ENCODE results near the gene SLC50A1.

SLC50A1 gene

DNA sequence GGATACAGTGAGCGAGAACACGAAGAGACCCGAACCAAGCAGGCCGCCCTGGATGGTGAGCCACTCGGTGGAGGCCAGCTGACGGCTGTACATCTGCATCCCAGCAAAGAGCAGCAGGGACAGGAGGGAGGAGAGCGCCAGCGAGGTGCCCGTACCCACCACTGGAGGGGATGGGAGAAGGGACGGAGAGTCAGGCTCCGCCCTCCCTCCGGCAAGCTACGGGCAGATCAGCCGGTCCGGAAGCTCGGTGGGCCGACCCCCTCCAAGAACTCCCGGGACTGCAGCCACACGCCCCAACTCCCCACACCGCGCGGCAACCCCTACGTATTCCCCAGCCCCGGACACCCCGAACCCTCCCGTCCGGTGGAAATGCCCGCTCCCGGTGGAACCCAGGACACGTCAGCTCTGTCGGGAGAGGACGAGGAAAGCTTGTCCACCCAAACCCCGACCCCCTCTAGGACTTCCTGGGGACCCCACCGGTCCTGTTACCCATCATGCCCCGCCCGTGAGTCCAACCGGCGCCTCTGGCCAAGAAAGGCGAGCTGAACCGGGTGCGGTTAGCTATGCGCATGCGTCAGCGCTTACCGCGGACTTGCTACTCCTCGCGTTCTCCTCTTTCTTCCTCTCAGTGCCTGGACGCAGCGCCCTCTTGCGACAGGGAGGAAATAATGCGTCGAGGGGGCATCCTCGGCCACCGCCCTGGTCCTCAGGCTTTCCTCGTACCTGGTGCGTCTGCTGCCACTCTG lies 37.3 kb downstream of the SLC50A1 start, which contains the start of gene KRTCAP2:
Gene KRTCAP2, minus strand, starts transcription at position 573 of the 746 bp plus-strand sequence. Its CDS starts 80 bp downstream, at position 493.
- DNase-seq: peak; percentile 68 to 86

DNA sequence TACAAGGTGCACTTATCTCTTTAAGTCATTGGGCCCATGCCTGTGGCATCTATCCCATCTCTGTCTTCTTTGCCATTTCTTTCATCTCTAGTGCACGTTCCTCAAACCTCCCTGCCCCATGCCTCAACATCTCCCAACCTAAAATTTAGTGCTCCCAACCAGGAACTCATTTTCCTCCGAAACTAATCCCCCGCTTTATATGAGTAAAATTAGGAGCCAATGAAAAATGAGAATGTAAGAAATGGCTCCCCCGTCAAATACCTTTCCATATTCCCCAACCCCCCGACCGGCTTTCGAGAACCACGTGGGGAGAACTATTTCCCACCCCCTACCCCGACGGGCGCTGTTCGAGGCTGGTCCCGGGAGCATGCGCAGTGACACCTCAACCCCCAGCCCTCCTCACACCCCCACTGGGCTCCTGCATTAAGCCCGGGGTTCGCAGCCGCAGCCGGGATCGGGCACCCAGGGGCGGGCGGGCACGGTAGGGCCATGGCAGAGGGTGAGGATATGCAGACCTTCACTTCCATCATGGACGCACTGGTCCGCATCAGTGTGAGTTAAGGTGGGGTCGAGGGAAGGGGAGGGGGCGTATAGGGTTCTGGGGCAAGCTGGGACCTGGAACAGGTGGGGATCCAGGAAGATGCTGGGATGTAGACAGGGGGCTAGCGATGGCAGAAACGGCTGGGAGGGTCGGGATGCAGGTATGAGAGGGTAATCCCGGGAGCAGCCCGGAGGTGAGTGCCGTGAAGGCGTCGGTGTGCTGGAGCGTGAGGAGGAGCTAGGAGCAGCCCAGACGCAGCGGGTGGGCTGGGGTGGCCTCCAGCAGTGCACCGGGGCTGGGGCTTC lies 38.0 kb downstream of the SLC50A1 start, which contains the start of gene TRIM46:
Gene TRIM46, plus strand, starts transcription at position 372 of the 846 bp plus-strand sequence. Its CDS starts 118 bp downstream, at position 490.
- no peak for DNase-seq

DNA sequence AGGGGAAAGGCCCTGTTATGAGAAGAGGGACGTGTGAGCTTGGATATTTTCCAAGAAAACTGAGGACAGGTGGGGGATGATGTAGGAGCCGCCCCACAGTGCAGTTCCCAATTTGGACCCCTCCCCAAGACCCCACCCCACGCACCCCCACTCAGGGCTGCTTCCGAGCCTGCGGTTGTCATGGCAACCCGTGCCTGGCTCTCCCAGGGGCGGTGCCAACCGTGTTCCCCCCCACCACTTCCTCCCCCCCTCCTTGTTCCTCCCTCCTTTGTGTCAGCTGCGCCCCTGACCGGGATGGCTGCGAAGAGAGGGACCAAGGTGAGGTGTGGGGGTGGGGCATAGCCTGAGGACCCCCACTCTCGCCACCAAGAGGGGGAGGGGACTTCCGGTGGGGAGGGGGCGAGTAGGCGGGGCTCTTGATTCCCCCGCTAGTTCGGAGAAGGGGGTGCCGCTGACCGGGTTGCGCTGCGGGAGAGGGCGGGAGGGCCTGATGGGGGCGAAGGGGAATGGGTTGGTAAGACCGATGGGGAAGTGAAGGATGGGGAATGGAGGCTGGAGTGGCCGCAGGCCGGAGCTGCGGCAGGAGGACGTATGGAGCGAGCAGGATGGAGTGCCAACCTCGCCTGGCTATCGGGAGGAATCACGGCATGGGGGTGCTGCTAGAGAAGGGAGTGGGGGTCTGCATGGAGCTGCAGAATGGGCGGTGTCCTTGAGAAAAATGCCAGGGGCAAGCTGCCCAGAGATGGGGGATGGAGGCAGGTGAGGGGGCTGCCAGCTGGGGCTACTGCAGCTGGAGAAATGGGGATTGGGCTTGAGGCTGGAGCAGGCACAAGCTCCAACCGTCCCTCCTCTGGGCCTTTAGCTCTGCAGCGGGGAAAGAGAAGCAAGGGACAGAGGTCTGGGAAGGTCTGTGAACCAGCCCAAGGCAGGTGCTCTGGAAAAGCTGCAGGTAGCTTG lies 39.0 kb downstream of the SLC50A1 start:
- no peak for DNase-seq

DNA sequence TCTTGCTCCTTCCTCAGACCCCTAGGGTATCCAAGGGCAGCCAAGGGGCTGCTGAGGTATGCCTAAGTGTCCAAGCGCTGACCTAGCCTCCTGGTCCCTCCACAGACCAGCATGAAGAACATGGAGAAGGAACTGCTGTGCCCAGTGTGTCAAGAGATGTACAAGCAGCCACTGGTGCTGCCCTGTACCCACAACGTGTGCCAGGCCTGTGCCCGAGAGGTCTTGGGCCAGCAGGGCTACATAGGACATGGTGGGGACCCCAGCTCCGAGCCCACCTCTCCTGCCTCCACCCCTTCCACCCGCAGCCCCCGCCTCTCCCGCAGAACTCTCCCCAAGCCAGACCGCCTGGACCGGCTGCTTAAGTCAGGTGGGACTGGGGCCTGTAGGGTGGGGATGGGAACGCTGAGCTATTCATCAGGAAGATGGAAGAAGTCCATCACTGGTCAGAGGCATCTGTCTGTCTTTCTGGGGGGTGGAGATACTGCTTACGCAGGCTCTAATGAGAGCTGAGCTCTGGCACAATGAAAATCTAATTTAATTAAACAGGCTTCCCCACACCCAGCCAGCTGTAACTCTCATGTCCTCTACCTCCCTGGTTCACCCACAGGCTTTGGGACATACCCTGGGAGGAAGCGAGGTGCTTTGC lies 39.8 kb downstream of the SLC50A1 start:
- DNase-seq: no peak

DNA sequence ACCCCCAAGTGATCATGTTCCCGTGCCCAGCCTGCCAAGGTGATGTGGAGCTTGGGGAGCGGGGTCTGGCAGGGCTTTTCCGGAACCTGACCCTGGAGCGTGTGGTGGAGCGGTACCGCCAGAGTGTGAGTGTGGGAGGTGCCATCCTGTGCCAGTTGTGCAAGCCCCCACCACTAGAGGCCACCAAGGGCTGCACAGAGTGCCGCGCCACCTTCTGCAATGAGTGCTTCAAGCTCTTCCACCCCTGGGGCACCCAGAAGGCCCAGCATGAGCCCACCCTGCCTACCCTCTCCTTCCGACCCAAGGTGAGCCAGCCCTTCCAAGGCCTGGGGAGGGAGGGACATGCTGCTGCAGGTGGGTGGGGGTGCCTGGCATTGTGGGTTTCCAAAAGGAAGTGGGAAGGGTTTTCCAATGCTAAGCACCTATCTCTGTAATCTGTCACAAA lies 40.3 kb downstream of the SLC50A1 start:
- no peak for DNase-seq

DNA sequence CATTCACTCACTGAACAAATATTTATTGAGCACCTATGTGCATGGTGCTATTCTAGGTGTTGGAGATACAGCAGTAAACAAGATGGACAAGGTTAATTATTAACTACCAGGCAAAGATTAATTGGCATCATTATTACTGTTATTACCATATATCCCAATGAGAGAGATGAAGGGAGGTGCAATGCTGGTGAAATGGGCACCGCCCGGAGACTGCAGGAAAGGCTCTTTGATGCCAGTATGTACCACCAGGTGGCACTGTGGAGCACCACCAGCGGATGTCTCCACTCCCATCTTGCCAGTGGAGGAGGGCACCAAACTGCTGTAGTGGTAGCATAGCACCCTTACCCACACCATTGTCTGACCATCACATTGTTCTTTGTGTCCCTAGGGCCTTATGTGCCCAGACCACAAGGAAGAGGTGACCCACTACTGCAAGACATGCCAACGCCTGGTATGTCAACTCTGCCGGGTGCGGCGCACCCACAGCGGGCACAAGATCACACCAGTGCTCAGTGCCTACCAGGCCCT lies 41.0 kb downstream of the SLC50A1 start:
- peak; percentile 17 to 39 for DNase-seq

DNA sequence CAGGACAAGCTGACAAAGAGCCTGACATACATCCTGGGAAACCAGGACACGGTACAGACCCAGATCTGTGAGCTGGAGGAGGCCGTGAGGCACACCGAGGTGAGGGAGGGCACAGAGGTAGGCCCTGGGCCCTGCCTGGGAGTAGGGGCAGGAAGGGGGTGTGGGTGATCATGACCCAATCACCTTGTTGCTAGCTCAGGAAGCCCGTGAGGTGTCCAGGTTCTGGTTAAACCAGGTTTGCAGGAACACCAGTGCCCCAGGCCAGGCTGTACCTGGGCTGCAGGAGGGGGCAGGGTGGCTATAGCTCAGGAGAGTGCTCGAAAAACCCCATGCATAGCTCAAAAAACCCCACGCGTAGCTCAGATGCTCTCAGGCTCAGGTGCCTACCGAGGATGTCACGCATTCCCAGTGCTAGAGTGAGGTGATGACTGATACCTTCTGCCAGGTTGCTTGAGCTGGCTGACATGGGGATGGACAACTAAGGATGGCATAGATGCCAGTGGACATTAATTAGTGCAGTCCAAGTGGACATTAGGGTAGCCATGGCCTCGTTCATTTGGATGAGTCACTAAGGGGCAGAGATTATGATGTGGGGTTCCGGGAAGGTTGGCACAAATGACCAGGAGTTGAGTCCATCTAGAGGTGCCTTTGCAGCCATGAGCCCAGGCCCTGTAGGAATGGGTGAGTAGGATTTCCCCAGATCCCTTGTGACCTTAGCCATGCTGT lies 41.7 kb downstream of the SLC50A1 start:
- no peak for DNase-seq

DNA sequence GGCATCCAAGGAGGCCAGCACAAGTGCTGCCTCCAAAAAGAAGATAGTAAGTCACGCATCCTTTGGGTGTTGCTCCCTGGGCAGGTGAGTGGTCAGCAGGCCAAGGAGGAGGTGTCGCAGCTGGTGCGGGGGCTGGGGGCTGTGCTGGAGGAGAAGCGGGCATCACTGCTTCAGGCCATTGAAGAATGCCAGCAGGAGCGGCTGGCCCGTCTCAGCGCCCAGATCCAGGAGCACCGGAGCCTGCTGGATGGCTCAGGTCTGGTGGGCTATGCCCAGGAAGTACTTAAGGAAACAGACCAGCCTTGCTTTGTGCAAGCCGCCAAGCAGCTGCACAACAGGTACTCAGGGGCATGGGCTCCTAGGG lies 42.2 kb downstream of the SLC50A1 start:
- no peak for DNase-seq

DNA sequence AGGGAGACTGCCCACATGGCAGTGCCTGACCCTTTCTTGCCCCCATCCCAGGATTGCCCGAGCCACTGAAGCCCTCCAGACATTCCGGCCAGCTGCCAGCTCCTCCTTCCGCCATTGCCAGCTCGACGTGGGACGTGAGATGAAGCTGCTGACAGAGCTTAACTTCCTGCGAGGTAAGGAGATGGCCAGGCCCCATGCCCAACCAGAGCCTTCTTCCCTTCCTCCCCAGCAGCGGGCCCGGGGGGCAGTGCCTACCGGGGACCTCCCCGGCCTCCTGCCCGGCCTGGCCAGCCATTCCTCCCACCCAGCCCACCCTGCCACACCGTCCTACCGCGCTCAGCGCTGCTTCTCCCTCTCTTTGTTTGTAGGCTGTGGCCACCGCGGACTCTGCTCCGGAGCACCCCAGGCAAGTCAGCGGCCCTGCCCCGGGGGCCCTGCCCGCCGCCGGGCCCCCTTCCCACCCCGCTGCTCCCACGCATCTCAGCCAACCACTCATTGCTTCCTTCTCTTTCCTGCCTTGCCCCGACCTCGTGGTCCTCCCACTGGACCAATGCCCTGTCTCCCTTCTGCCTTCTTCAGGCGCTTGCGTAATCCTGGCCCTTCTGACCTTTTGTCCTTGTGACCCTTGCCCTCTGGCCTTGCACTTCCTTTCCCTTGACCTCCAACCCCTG lies 42.9 kb downstream of the SLC50A1 start:
- no peak for DNase-seq

DNA sequence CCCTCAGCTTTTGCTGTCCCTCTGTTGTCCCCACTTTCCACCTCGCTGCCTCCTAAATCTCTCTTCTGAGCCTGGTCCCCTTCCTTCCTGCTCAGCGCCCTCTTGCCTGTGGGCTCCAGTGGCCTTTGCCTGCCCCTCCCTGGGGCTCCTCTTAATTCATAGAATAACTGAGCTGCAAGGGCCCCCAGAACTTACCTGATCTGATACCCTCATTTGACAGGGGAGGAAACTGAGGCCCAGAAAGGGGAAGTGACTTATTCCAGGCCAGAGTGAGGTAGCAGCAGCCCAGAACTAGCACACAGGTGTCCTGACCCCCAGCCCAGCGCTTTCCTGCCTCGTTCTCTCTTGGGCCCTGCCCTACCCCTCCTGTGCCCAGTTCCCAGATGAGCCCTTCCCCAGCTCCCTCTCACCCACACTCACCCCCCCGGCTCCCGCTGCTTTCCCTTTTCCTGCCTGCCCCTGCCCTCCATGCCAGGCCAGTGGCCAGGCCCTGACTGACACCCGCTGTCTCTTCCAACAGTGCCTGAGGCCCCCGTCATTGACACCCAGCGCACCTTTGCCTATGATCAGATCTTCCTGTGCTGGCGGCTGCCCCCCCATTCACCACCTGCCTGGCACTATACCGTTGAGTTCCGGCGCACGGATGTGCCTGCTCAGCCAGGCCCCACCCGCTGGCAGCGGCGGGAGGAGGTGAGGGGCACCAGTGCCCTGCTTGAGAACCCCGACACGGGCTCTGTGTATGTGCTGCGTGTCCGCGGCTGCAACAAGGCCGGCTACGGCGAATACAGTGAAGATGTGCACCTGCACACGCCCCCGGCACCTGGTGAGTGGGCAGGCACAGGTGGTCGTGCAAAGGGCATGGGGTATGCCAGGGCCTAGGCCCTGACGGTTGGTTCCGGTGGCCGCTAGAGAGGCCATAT lies 43.7 kb downstream of the SLC50A1 start:
- no peak for DNase-seq

DNA sequence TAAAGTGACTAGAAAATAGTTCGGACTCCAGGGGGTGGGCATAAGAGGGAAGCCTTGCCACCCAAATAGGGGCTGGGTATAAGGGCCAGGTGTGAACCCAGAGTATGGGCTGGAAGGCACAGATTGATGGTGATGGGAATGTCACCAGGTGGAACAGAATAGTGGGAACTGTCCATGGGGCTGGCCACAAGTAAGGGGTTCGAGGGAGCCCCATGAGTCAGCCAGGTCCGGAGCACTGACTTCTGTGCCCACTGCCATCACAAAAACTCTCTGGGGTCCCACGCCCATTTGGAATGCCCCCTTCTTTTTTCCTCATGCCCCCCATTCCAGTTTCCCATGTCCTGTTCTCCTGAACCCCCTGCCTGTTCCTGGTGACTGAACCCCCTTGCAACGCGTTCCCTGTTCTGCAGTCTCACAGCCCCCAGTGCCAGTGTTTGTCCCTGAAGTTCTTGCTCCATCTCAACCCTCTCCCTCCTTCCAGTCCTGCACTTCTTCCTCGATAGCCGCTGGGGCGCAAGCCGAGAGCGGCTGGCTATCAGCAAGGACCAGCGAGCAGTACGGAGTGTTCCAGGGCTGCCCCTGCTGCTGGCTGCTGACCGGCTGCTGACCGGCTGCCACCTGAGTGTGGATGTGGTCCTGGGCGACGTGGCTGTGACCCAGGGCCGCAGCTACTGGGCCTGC lies 45.9 kb downstream of the SLC50A1 start:
- DNase-seq: no peak

DNA sequence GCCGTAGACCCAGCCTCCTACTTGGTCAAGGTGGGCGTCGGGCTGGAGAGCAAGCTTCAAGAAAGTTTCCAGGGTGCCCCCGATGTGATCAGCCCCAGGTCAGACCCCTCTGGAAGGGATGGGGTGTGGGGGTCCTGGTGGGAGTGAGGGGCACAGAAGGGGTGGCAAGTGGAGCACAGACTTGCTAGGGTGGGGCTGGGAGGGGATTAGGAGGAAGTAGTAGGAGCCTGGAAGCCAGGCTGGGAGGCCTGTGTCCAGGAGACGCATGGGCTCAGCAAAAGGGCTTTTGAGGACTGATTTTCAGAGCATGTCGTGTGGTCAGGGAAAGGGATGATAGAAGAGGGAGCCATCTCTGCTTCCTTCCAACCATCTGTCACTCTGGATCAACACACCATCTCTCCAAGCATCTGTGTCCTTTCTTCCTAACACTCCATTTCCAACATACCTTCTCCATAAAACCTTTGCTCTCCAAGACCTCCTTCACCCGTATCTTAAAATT lies 46.4 kb downstream of the SLC50A1 start:
- no peak for DNase-seq

DNA sequence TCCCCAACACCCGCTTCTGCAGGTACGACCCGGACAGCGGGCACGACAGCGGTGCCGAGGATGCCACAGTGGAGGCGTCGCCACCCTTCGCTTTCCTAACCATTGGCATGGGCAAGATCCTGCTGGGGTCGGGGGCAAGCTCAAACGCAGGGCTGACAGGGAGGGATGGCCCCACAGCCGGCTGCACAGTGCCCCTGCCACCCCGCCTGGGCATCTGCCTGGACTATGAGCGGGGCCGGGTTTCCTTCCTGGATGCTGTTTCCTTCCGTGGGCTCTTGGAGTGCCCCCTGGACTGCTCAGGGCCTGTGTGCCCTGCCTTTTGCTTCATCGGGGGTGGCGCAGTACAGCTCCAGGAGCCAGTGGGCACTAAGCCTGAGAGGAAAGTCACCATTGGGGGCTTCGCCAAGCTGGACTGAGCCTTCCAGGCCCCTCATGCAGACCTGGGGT lies 48.1 kb downstream of the SLC50A1 start:
- DNase-seq: no peak

DNA sequence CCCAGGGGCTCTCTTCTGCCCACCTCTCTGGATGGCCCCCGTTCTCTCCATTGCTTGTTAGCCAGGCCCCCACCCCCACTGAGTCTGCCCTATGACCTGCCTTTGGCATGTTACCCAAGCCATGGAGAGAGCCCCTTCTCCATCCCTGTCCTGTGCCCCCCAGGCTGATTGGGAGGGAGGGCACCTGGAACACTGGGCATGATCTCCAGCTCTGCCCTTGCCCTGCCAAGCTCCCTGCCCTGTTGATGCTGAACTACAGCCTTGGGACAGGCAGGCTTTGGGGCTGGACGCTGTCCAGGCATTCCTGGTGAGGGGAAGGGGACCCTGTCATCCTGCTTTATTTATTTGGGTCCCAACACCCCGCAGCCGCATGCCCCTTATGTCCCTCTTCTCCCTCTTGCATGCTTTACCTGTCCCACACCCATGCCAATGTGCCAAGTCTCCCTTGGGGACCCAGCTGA lies 48.7 kb downstream of the SLC50A1 start:
- DNase-seq: no peak

DNA sequence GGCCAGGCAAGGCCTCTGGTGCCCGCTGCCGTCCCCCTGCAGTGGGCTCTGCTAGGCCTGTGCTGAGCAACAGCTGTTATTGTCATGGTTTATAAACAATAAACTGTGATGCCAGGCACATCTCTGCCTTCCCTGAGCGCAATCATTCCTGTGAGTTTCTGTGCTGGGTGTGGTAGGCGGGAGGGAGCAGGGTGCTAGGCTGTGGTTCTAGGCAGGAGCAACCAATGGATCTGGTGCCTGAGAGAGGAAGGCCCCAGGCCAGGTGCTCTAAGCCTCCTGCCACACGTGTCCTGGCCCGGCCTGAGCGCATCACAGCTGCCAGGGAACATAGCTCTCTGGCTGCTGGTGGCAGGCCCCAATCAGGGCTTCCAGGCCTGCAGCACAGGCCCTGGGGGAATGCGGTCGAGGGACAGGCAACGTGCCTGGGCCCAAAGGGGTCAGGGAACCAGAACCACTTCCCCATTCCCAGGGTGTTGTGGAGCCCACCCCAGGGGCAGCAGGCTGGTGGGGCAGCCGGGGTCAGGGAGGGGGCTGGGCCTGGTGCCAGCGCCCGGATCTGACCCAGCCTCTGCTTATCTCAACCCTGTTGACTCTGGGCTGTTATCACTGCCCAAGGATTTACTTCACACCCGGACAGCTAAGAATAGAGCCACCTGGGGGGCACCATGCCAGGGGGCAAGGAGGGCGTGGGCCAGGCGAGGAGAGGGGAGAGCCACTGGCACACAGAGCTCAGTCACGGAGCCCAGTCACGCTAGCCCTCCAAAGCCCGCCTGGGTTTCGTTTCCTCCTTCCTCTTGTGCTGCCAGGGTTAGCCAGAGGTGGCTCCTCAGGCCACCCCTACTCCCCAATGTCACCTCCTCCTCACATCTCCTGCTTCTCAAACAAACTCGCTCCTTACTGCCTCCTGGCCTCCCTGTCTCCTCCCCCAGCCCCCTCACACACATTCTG lies 49.5 kb downstream of the SLC50A1 start:
- DNase-seq: no peak

DNA sequence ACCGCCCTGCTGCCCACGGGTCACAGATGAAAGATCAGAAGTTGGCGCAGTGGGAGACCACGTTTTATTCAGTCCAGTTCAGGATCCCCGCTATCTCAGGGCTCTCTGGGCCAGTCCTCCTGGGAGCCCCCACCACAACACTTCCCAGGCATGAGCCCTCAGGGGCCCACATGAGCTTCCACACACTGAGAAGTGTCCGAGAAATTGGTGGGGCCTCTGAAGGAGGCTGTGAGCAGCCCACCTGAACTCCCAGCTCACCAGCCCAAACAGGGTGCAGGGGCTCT lies 50.1 kb downstream of the SLC50A1 start:
- no peak for DNase-seq

DNA sequence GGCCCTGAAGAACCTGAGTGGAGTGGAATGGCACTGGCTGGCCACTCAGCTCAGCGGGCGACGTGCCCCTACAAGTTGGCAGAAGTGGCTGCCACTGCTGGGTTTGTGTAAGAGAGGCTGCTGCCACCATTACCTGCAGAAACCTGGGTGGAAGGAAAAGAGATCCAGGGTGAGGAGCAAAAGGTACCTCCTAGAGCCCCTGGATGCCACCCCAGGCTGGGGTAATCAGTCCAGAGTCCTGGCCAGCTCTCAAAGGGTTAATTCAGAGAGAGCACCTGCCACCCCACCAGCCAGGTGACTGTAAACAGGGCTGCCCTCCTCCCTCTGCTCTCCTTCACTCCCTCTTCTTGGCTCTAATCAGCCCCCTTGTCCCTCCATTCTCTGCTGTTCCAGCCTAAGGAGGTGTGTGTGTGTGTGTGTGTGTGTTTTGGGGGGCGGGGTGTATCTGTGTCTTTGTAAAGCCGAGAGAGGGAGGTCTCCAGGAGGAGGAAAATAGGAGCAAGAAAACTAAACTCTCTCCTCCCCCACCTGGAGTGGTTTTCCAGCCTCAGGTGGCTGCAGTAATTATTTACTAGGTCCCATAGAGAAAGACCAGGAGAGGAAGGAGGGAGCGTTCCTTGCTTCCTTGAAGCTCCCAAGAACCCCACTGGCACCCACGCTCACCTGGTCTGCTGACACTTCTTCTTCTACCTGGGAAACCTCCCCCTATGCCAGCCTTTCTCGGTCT lies 50.6 kb downstream of the SLC50A1 start:
- no peak for DNase-seq
